Measurements from ENCODE around the gene FHIT. TPM values are rescaled to one million over a fixed set of nuclear protein-coding genes. Genes with fewer than 3 reads are reported as not detected.

FHIT gene
- total and polyA plus RNA-seq, 11 donors = 4.2 to 26.8 (median 16.5) TPM

DNA sequence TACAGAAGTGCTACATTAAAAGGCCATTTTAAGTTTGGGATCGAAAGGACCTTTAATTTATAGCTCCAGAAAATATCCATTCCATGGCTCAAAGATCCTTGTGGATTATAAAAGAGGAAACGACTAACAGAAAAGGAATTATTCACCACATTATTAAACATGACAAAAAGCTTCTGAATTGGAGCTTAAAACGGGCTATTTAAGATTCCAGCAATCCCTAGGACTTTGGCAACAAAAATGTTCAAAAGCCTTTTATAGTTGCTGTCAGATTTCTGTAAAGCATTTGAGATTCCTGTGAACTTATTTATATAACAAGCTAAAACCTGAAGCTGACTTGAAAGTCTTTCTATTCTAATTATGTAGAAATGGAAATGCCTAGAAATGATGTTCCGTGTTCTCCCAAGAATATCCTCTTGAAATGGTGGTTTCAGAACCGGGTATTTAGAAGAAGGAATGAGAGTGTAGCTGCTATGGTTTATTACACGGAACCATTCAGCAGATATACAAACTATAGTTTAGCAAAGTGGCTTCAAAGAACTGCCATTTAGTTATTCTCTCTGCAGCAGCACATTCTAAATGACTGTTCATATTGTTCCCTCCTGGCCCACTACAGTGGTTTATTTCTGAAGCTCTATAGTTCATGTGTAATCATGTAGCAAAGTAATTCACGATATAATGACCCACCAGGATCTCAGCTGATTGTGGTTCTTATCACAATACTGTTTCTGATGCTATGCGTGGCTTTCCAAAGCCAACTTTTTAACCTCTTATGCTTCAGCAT is 961.7 kb downstream of the FHIT start:
- Histone ChIP-seq H3K9me3 (no peaks in the 10 kb centered on the region), H3K36me3 (no peaks in the 10 kb centered on the region), H3K27me3 (no peaks in the 10 kb centered on the region), H3K27ac (no peak overlapping the region), H3K4me3 (no peak overlapping the region), H3K4me1 (peaks cover 0 to 7% (median 0%) of the 10 kb centered on the region in 12 donors)
- ATAC-seq = no peak
- intact Hi-C loops (cut with DNase I) = no loop called here
- no peak for DNase-seq
- TF ChIP-seq POLR2A (IDR thresholded peaks at IDR 0.05) (no peak), CTCF (IDR thresholded peaks at IDR 0.05) (no peak)
- WGBS, 4 donors = 70 to 72% (median 71%) methylated on average over 8 of the region's 8 CpGs

DNA sequence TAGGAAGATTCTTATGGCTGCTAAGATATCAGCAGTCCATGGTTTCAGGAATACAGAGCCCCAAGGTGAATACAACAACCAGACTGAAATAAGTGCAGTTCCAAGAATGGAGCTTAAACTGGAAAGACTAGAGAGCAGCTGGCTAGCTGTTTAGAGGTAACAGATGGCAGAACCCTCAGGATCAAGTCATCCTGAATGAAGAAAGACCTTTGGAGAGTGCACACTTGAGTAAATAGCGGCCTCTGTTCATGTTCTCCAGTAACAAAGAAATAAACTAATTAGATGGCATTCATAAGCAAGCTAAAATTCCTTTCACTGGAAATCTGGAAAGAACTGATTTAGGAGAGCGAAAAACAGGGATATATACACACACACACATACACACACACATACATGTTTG is 968.4 kb downstream of the FHIT start:
- no peak for ATAC-seq
- DNase-seq = no peak
- WGBS, 4 donors = 95 to 99% (median 96%) methylated on average over 2 of the region's 2 CpGs
- no peaks in the 10 kb centered on the region for H3K4me1 ChIP-seq
- H3K4me3 ChIP-seq = no peak overlapping the region
- no peak overlapping the region for H3K27ac ChIP-seq
- no peaks in the 10 kb centered on the region for H3K27me3 ChIP-seq
- intact Hi-C loops (cut with DNase I) = no loop called here
- no peaks in the 10 kb centered on the region for H3K36me3 ChIP-seq
- TF ChIP-seq POLR2A (IDR thresholded peaks at IDR 0.05) = no peak
- TF ChIP-seq CTCF (IDR thresholded peaks at IDR 0.05) = no peak
- no peaks in the 10 kb centered on the region for H3K9me3 ChIP-seq

DNA sequence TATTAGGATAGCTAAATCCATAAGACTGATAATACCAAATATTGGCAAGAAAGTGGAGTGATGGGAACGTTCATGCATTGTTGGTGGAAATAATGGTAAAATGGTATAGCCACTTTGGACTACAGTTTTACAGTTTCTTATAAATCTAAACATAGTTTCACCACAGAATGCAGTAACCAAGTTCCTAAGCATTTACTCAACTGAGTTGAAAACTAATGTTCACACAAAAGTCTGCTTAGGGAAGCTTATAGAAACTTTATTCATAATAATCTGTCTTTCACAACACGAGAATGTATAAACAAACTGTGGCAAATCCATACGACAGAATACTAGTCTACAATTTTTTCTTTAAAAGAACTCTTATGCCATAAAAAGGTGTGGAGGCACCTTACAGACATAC is 969.3 kb downstream of the FHIT start:
- Histone ChIP-seq H3K4me1 (no peaks in the 10 kb centered on the region), H3K36me3 (no peaks in the 10 kb centered on the region), H3K9me3 (no peaks in the 10 kb centered on the region), H3K4me3 (no peak overlapping the region), H3K27me3 (no peaks in the 10 kb centered on the region), H3K27ac (no peak overlapping the region)
- intact Hi-C loops (cut with DNase I) = no loop called here
- no peak for DNase-seq
- ATAC-seq = no peak
- WGBS, 4 donors = 83 to 86% (median 86%) methylated on average over 3 of the region's 3 CpGs
- no peak for TF ChIP-seq CTCF (IDR thresholded peaks at IDR 0.05)
- no peak for TF ChIP-seq POLR2A (IDR thresholded peaks at IDR 0.05)

GRCh38 chr3:60277361-60277800 is 973.9 kb downstream of the FHIT start:
- TF ChIP-seq CTCF (IDR thresholded peaks at IDR 0.05) (no peak), POLR2A (IDR thresholded peaks at IDR 0.05) (no peak)
- no peaks in the 10 kb centered on the region for H3K4me1 ChIP-seq
- H3K9me3 ChIP-seq = no peaks in the 10 kb centered on the region
- ATAC-seq (no peak), DNase-seq (no peak)
- H3K27ac ChIP-seq = no peak overlapping the region
- no peak overlapping the region for H3K4me3 ChIP-seq
- WGBS, 4 donors = 91 to 96% (median 94%) methylated on average over 6 of the region's 6 CpGs
- H3K36me3 ChIP-seq = no peaks in the 10 kb centered on the region
- intact Hi-C loops (cut with DNase I) = no loop called here
- no peaks in the 10 kb centered on the region for H3K27me3 ChIP-seq
